Peyer's patch (tissue), 4 donors: ENCODE results near the gene DPEP2. TPM values are rescaled to one million over a fixed set of nuclear protein-coding genes. Genes with fewer than 3 reads are reported as not detected.
"Not testable (repeated sequence)": the region's sequence is repeated elsewhere in the genome, so short reads cannot be mapped to it uniquely, and the experiment has no call there.

Experiments used
- DNase-seq, 3 donors: peaks; one replicate each; pipeline ENCODE4 v3.0.0-alpha.2; 2017 to 2019
- H3K27ac ChIP-seq, 4 donors: fragments of 200-600 bp; sonication (generic); one replicate each; pipeline ENCODE4 v1.5.1; 2016 to 2019
- H3K27me3 ChIP-seq, 2 donors: fragments of 200-600 bp; sonication (generic); one replicate each; pipeline ENCODE4 v1.5.1; 2019
- H3K36me3 ChIP-seq, 3 donors: fragments of 200-600 bp; sonication (generic); one replicate each; pipeline ENCODE4 v1.5.1; 2016 to 2019
- H3K4me1 ChIP-seq, 4 donors: fragments of 200-600 bp; sonication (generic); one replicate each; pipeline ENCODE4 v1.5.1; 2016 to 2019
- H3K4me3 ChIP-seq, 4 donors: fragments of 200-600 bp; sonication (generic); 1 replicate in 3 of 4; 2 replicates in 1 of 4; pipeline ENCODE4 v1.5.1; 2016 to 2019; ENCODE audit warnings: mild to moderate bottlenecking in 1 of 4
- H3K9me3 ChIP-seq, 4 donors: fragments of 200-600 bp; sonication (generic); one replicate each; pipeline ENCODE4 v1.5.1; 2016 to 2019; ENCODE audit warnings: mild to moderate bottlenecking in 1 of 4
- CTCF ChIP-seq, 6 experiments: fragments of 450-650 bp in 4 of 6; fragments of 200-600 bp in 2 of 6; sonication (generic) in 1 of 6; IDR thresholded peaks; one replicate each; pipeline ENCODE4 v1.5.1; 2017 to 2019; ENCODE audit warnings: antibody characterized with exemption in 6 of 6, mild to moderate bottlenecking in 3 of 6, moderate library complexity in 1 of 6
- POLR2A ChIP-seq, 2 donors: fragments of 450-650 bp; IDR thresholded peaks; one replicate each; pipeline ENCODE4 v1.5.1; 2017; ENCODE audit warnings: antibody characterized with exemption in 2 of 2, mild to moderate bottlenecking in 2 of 2, moderate library complexity in 2 of 2
- total RNA-seq, 4 donors: library from RNA; depleted of rRNA; stranded (reverse); fragments of >200 nt; gene quantifications; one replicate each; pipeline ENCODE4 v1.1.0, GENCODE V29; 2016

DPEP2 gene
- total RNA-seq, 4 donors from 2014 or later: 1.1 to 12.4 (median 6.6) TPM

GRCh38 chr16:67977005-67977404 is 22.3 kb downstream of the DPEP2 start:
- H3K27me3 ChIP-seq: no peaks in the 10 kb centered on the region
- DNase-seq: no peak
- H3K4me3 ChIP-seq: no peak overlapping the region
- no peaks in the 10 kb centered on the region for H3K4me1 ChIP-seq
- TF ChIP-seq POLR2A (IDR thresholded peaks at IDR 0.05) (no peak), CTCF (IDR thresholded peaks at IDR 0.05) (no peak)
- no peaks in the 10 kb centered on the region for H3K9me3 ChIP-seq
- H3K27ac ChIP-seq: no peak overlapping the region
- no peaks in the 10 kb centered on the region for H3K36me3 ChIP-seq

- TF ChIP-seq POLR2A (IDR thresholded peaks at IDR 0.05) (no peak), CTCF (IDR thresholded peaks at IDR 0.05) (no peak)
- Histone ChIP-seq H3K36me3 (no peaks in the 10 kb centered on the region), H3K4me3 (no peak overlapping the region), H3K27ac (no peak overlapping the region), H3K9me3 (no peaks in the 10 kb centered on the region), H3K27me3 (no peaks in the 10 kb centered on the region), H3K4me1 (no peaks in the 10 kb centered on the region)
- no peak for DNase-seq
These were observed 23.1 kb downstream of the DPEP2 start for GRCh38 chr16:67976205-67976604.

GRCh38 chr16:67975321-67976105 is 23.8 kb downstream of the DPEP2 start:
- no peak for TF ChIP-seq POLR2A (IDR thresholded peaks at IDR 0.05)
- DNase-seq: no peak
- peak overlapping the region in 1 of 4 donors; percentile 28 for H3K27ac ChIP-seq
- no peaks in the 10 kb centered on the region for H3K36me3 ChIP-seq
- H3K27me3 ChIP-seq: no peaks in the 10 kb centered on the region
- H3K4me1 ChIP-seq: no peaks in the 10 kb centered on the region
- no peak overlapping the region for H3K4me3 ChIP-seq
- no peaks in the 10 kb centered on the region for H3K9me3 ChIP-seq

GRCh38 chr16:67972285-67972684 is 27.0 kb downstream of the DPEP2 start:
- DNase-seq, H3K4me1 ChIP-seq, H3K4me3 ChIP-seq, H3K9me3 ChIP-seq, H3K27ac ChIP-seq, H3K27me3 ChIP-seq, H3K36me3 ChIP-seq: not testable (repeated sequence)

- TF ChIP-seq CTCF (IDR thresholded peaks at IDR 0.05): no peak
- no peak for TF ChIP-seq POLR2A (IDR thresholded peaks at IDR 0.05)
- DNase-seq: no peak
- Histone ChIP-seq H3K36me3 (no peaks in the 10 kb centered on the region), H3K27me3 (no peaks in the 10 kb centered on the region), H3K4me3 (no peak overlapping the region), H3K4me1 (peaks cover 0 to 14% (median 7%) of the 10 kb centered on the region in 4 donors), H3K27ac (no peak overlapping the region), H3K9me3 (no peaks in the 10 kb centered on the region)
These were observed 28.2 kb downstream of the DPEP2 start for GRCh38 chr16:67971111-67971510.

- H3K9me3 ChIP-seq: no peaks in the 10 kb centered on the region
- TF ChIP-seq POLR2A (IDR thresholded peaks at IDR 0.05): no peak
- no peak for TF ChIP-seq CTCF (IDR thresholded peaks at IDR 0.05)
- no peaks in the 10 kb centered on the region for H3K36me3 ChIP-seq
- H3K4me3 ChIP-seq: peak overlapping the region; percentile 78 to 95 (median 92)
- no peaks in the 10 kb centered on the region for H3K27me3 ChIP-seq
- DNase-seq: no peak
- peaks cover 0 to 28% (median 7%) of the 10 kb centered on the region in 4 donors for H3K4me1 ChIP-seq
- H3K27ac ChIP-seq: peak overlapping the region; percentile 88 to 96 (median 94)
These were observed 29.8 kb downstream of the DPEP2 start for GRCh38 chr16:67969254-67970039.
